PC-3 (cell line): Measurements from ENCODE around the gene TROAP. TPM values are rescaled to one million over a fixed set of nuclear protein-coding genes. Genes with fewer than 3 reads are reported as not detected.

Experiments
- ATAC-seq: fragments of 200-7000 bp; cut with Tn5 transposase; 2 replicates; pipeline ENCODE4 v1.9.1; 2020; ENCODE audit warnings: mild to moderate bottlenecking, moderate library complexity
- BruUV-seq: library from RNA; stranded (reverse); fragments of 400-500 nt; replicated peaks from 2 replicates; lab custom pipeline; 2021; lab: Mats Ljungman, UMichigan
- CTCF ChIA-PET: fragments of 300-600 bp; sonication (Branson Sonifier 250); formaldehyde crosslinking; loops from one replicate; lab custom pipeline; 2022; ENCODE audit warnings: antibody characterized with exemption; lab: Charles Lee
- POLR2A ChIA-PET: fragments of 300-600 bp; sonication (Branson Sonifier 250); formaldehyde crosslinking; loops from one replicate; lab custom pipeline; 2022; ENCODE audit warnings: antibody characterized with exemption; ENCODE audit not compliant: unreplicated experiment; lab: Charles Lee
- DNase-seq: peaks from one replicate; pipeline ENCODE4 v3.0.0-alpha.2; 2015
- H2AFZ ChIP-seq: fragments of 300-600 bp; sonication (generic); 2 replicates; pipeline ENCODE4 v1.6.0; 2016; ENCODE audit warnings: antibody characterized with exemption, low read length
- H3F3A ChIP-seq: fragments of 300-600 bp; sonication (generic); one replicate; pipeline ENCODE4 v1.6.0; 2017; ENCODE audit warnings: antibody characterized with exemption, low read length, control low read depth, mild to moderate bottlenecking; ENCODE audit not compliant: unreplicated experiment
- H3K27ac ChIP-seq: fragments of 300-600 bp; sonication (generic); 2 replicates; pipeline ENCODE4 v1.5.1; 2016; ENCODE audit warnings: mild to moderate bottlenecking, low read length
- H3K27me3 ChIP-seq: fragments of 300-600 bp; sonication (generic); 2 replicates; pipeline ENCODE4 v1.6.1; 2016; ENCODE audit warnings: low read length, mixed read lengths
- H3K36me3 ChIP-seq: fragments of 300-600 bp; sonication (generic); 2 replicates; pipeline ENCODE4 v1.6.1; 2016; ENCODE audit warnings: low read depth, mixed run types, low read length, mixed read lengths
- H3K4me1 ChIP-seq: fragments of 300-600 bp; sonication (generic); 2 replicates; pipeline ENCODE4 v1.5.1; 2016; ENCODE audit warnings: low read length; ENCODE audit not compliant: insufficient read depth
- H3K4me2 ChIP-seq: fragments of 300-600 bp; sonication (generic); 2 replicates; pipeline ENCODE4 v1.6.0; 2016; ENCODE audit warnings: low read length
- H3K4me3 ChIP-seq: fragments of 300-600 bp; sonication (generic); 2 replicates; pipeline ENCODE4 v1.5.1; 2016; ENCODE audit warnings: mild to moderate bottlenecking, low read length, mixed read lengths
- H3K79me2 ChIP-seq: fragments of 300-600 bp; sonication (generic); 2 replicates; pipeline ENCODE4 v1.6.1; 2017; ENCODE audit warnings: low read length, mixed read lengths
- H3K9ac ChIP-seq: fragments of 300-600 bp; sonication (generic); 2 replicates; pipeline ENCODE4 v1.6.0; 2016; ENCODE audit warnings: mild to moderate bottlenecking, low read length
- H3K9me2 ChIP-seq: fragments of 300-600 bp; sonication (generic); replicated peaks from 2 replicates; pipeline ENCODE4 v1.6.1; 2016; ENCODE audit warnings: mixed run types, low read length, mixed read lengths
- H3K9me3 ChIP-seq: fragments of 300-600 bp; sonication (generic); 2 replicates; pipeline ENCODE4 v1.6.1; 2016; ENCODE audit warnings: low read length, mixed read lengths
- H4K20me1 ChIP-seq: fragments of 300-600 bp; sonication (generic); 2 replicates; pipeline ENCODE4 v1.6.1; 2016; ENCODE audit warnings: low read length, mixed read lengths
- CTCF ChIP-seq: fragments of 300-600 bp; sonication (generic); conservative IDR thresholded peaks from 2 replicates; pipeline ENCODE4 v1.5.1; 2017; ENCODE audit warnings: antibody characterized with exemption, low read depth, mild to moderate bottlenecking, low read length
- EZH2 ChIP-seq: fragments of 300-600 bp; sonication (generic); IDR thresholded peaks from one replicate; pipeline ENCODE4 v1.6.1; 2017; ENCODE audit warnings: antibody characterized with exemption, mild to moderate bottlenecking, low read length; ENCODE audit not compliant: unreplicated experiment
- EZH2phosphoT487 ChIP-seq: fragments of 300-600 bp; sonication (generic); IDR thresholded peaks from 2 replicates; pipeline ENCODE4 v1.6.1; 2018; ENCODE audit warnings: mild to moderate bottlenecking, antibody characterized with exemption, low read length, borderline replicate concordance
- intact Hi-C: fragments of 100-400 bp; cut with micrococcal nuclease; formaldehyde crosslinking; loops from 2 replicates; pipeline ENCODE4 v1.9.0; 2023
- total RNA-seq: library from RNA; depleted of rRNA; stranded (reverse); fragments of >200 nt; gene quantifications from 2 replicates; pipeline ENCODE4 v1.2.3, GENCODE V29; 2014

Gene TROAP
- total RNA-seq, 1 experiment from 2014 or later: 103 TPM

- TF ChIP-seq CTCF: no peak
- TF ChIP-seq EZH2: no peak
- no peak for TF ChIP-seq EZH2phosphoT487
- ChIA-PET CTCF (interaction anchor here (0.6 to 2.1 kb wide), 14 partner anchors 9 to 283 kb away, joined by 3 to 14 read pairs (median 4); partner anchors contain the start of gene TROAP), POLR2A (interaction anchor here (0.7 to 1.1 kb wide), 2 partner anchors 25 to 29 kb away, joined by 3 to 4 read pairs; partner anchors contain the start of gene TROAP)
- no peaks in the 10 kb centered on the region for H3K27me3 ChIP-seq
- no peaks in the 10 kb centered on the region for H3K79me2 ChIP-seq
- H3K9me3 ChIP-seq: no peaks in the 10 kb centered on the region
- no peak overlapping the region for H3K27ac ChIP-seq
- no TSS peak for BruUV-seq
- H2AFZ ChIP-seq: peak overlapping the region; percentile 84; the same call in 1 of the 2 replicates
- peaks cover 12% of the 10 kb centered on the region for H3K4me1 ChIP-seq
- ATAC-seq (peak; percentile 16; the same call in 1 of the 2 replicates), DNase-seq (no peak)
- peak overlapping the region; percentile 68 for H3K4me3 ChIP-seq
- H3K36me3 ChIP-seq: no peaks in the 10 kb centered on the region
- no peak overlapping the region for H3K9ac ChIP-seq
- H3K9me2 ChIP-seq: no peaks in the 10 kb centered on the region
- H3K4me2 ChIP-seq: peak overlapping the region; percentile 96
- no peaks in the 10 kb centered on the region for H4K20me1 ChIP-seq
- intact Hi-C loops: loop anchor here (1.0 kb wide), 1 partner anchor 40 kb away; the partner anchor contains the start of gene C1QL4
- H3F3A ChIP-seq: no peaks in the 10 kb centered on the region
These were observed 25.4 kb upstream of the TROAP start for GRCh38 chr12:49297695-49298060.

- H3F3A ChIP-seq: no peaks in the 10 kb centered on the region
- H3K79me2 ChIP-seq: no peaks in the 10 kb centered on the region
- DNase-seq (peak; percentile 44), ATAC-seq (peak; percentile 57)
- H3K4me2 ChIP-seq: peak overlapping the region; percentile 96; the same call in 1 of the 2 replicates
- no TSS peak for BruUV-seq
- ChIA-PET POLR2A (interaction anchor here (0.6 kb wide), 1 partner anchor 27 kb away, joined by 3 read pairs; no protein-coding TSS in a partner anchor), CTCF (interaction anchor here (0.7 to 2.1 kb wide), 7 partner anchors 25 to 282 kb away, joined by 3 to 14 read pairs (median 5); partner anchors contain the start of gene TROAP)
- intact Hi-C loops: loop anchor here (1.0 kb wide), 1 partner anchor 39 kb away; the partner anchor contains the start of gene C1QL4
- H3K9me2 ChIP-seq: no peaks in the 10 kb centered on the region
- no peaks in the 10 kb centered on the region for H4K20me1 ChIP-seq
- H3K4me1 ChIP-seq: peaks cover 12% of the 10 kb centered on the region
- TF ChIP-seq CTCF (peak; percentile 58), EZH2phosphoT487 (no peak)
- H3K9me3 ChIP-seq: no peaks in the 10 kb centered on the region
- H2AFZ ChIP-seq: no peak overlapping the region; the same call in 1 of the 2 replicates
- H3K27me3 ChIP-seq: no peaks in the 10 kb centered on the region
- no peak overlapping the region for H3K4me3 ChIP-seq
- H3K36me3 ChIP-seq: no peaks in the 10 kb centered on the region
- no peak overlapping the region for H3K9ac ChIP-seq
- no peak overlapping the region for H3K27ac ChIP-seq
These were observed 24.9 kb upstream of the TROAP start for GRCh38 chr12:49298160-49298559.

DNA sequence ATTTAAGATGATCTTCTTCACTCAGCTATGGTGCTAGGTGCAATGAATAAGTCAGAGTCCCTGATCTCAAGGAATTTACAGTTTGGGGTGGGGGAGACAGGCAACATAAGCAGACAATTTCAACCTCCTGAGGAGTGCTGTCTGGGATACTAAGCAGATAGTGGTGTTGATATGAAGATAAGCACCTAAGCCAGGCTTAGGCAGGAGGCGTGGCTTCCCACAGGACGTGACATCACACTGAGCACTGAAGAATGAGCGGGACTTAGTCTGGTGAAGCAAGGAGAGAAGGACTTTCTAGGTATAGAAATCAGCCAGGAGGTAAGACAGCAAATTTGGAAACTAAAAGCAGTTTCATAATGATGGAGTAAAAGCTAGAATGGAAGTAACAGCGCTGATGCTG lies 21.3 kb upstream of the TROAP start:
- Histone ChIP-seq H3K9me2 (no peaks in the 10 kb centered on the region), H3K4me1 (peaks cover 10% of the 10 kb centered on the region), H3K4me3 (no peak overlapping the region), H3K79me2 (no peaks in the 10 kb centered on the region), H3K27me3 (no peaks in the 10 kb centered on the region), H3K27ac (no peak overlapping the region), H3K4me2 (no peak overlapping the region), H2AFZ (no peak overlapping the region), H3K9ac (no peak overlapping the region), H4K20me1 (no peaks in the 10 kb centered on the region), H3K9me3 (no peaks in the 10 kb centered on the region), H3F3A (no peaks in the 10 kb centered on the region), H3K36me3 (no peaks in the 10 kb centered on the region)
- TF ChIP-seq EZH2phosphoT487 (no peak), CTCF (no peak), EZH2 (no peak)
- POLR2A ChIA-PET: no interaction called here
- intact Hi-C loops: no loop called here
- CTCF ChIA-PET: no interaction called here
- DNase-seq (no peak), ATAC-seq (no peak)
- no TSS peak for BruUV-seq
